COLO668 (cell line): ENCODE results near the gene PHAF1.

Source experiments
- DNase-seq: peaks from one replicate; lab custom pipeline; 2025; ENCODE audit not compliant: unreplicated experiment; lab: John Stamatoyannopoulos, UW

PHAF1 gene

GRCh38 chr16:67109407-67110135, at the start of gene PHAF1:
Gene PHAF1, plus strand, starts transcription at chr16:67109941. Its CDS starts 235 bp downstream, at chr16:67110176.
- peak; percentile 95 for DNase-seq

GRCh38 chr16:67063008-67063407, 46.7 kb upstream of the PHAF1 start:
- DNase-seq: no peak

- DNase-seq: no peak
Observed at GRCh38 chr16:67068212-67068753, 41.5 kb upstream of the PHAF1 start.

DNA sequence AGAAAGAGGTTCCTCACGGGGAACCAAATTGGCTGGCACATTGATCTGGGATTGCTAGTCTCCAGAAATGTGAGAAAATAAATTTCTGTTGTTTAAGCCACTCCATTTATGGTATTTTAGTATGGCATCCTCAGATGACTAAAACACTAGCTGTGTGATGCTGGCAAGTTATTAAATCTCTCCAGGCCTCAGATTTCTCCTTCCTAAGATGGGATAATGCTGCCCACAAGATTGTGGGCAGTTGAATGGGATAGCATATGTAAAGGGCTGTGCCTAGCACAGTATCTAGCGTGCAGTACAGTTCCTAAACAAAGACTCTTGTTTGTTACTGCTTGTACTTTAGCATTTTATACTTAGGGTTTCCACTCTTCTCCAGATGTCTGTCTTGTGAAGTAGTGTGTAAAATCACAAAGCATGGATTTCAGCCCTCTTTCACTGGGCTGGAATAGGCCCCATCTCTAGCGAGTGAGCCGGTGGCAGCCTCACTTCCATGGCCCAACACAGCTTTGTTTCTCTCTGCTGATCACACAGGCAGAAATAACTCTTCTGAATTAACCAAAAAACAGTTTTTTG, 38.2 kb upstream of the PHAF1 start:
- no peak for DNase-seq

DNA sequence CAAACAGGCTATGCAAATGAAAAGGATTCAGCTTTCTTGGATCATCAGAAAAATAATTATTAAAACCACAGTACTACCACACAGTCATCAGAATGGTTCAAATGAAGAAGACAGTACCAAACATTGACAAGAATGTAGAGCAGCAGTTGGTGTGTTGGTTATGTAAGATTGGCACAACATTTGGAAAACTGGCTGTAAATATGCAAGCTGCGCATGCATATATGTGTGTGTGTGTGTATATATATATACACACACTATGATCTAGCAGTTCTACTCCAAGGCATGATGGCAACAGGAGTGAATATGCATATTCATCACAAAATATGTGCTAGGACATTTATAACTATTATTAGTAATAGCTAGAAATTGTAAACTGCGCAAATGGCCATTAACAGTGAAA, 34.4 kb upstream of the PHAF1 start:
- no peak for DNase-seq

GRCh38 chr16:67077871-67078270, 31.9 kb upstream of the PHAF1 start:
- DNase-seq: peak; percentile 23

DNA sequence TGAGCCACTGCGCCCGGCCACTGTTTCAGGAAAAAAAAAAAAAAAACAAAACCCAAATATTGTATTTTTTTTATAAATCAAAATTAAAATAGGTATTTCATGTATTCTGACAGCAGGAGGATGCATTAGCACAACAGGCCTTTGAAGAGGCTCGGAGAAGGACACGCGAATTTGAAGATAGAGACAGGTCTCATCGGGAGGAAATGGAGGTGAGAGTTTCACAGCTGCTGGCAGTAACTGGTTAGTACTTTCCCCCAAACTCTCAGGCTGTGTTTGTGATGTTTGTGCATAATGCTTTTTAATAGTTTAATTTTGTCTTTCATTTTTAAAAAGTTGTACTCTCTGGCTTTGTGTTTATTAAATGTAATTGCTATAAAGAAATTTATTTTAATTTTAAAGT, 27.6 kb upstream of the PHAF1 start:
- DNase-seq: no peak

- DNase-seq: no peak
Observed at GRCh38 chr16:67082891-67083290, 26.9 kb upstream of the PHAF1 start.

- DNase-seq: no peak
Observed at GRCh38 chr16:67084345-67085028, 25.3 kb upstream of the PHAF1 start.

GRCh38 chr16:67086822-67087221, 22.9 kb upstream of the PHAF1 start:
- no peak for DNase-seq

- no peak for DNase-seq
Observed at GRCh38 chr16:67087291-67087690, 22.4 kb upstream of the PHAF1 start.

DNA sequence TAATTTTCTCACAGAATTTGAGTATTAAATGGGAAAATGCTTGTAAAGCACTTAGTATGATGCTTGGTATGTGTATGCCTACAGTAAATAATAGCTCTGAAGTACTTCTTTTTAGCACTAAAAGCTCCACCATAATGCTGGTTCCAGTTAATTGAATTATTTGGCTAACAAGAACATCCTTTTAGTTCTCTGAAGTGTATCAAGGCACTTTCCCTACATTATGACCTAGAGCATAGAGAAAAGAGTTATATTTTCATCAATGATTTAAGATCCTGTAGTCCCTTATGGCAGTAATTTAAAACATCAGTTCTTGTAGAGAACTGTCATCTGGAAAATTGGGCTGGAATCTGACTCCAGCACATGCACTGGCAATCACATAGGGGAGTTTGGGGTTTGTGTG, 21.9 kb upstream of the PHAF1 start:
- no peak for DNase-seq

DNA sequence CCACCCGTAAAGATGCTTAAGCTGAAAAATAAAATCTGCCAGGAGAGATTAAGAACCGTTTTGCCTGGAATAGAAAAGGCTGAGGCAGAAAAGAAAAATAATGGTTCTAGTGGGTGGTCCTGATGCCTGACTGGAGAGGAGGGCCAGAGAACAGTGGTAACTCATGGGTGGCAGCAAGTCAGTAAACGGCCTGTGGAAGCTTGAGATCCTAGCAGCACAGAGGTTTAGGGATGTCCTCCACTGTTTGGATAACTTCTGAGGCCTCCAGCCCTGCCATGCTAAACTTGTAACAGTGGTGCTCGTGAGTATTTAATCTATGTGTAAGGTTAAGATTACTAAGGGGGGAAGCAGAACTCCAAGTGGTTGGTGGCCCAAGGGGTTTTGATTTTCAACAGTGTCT, 21.2 kb upstream of the PHAF1 start:
- DNase-seq: no peak

- no peak for DNase-seq
Observed at GRCh38 chr16:67089101-67089500, 20.6 kb upstream of the PHAF1 start.

- no peak for DNase-seq
Observed at GRCh38 chr16:67091906-67092566, 17.7 kb upstream of the PHAF1 start.

DNA sequence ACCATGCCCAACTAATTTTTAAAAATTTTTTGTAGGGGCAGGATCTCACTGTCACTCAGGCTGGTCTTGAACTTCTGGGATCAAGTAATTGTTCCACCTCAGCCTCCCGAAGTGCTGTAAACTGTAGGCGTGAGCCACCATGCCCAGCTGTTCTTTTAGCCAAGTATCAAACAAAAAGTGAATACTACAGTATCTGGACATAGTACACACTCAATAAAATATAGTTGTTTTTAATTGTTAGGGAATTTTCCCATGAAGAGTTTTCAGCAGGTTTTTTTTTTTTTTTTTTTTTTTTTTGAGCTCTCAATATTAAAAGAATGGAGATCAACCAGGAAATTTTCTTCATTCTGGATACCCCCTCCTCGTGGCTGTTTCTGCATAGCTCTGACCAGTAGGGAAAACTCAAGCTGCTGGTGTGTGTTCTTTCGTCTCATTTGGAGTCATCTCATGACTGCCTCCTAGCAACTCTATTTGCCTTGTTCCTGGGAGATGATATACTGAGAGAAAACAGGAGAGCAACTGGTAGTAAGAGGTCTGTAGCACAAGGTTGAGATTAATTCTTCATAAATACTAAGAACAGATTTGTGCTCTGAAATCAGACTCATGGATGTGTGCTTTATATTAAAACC, 16.5 kb upstream of the PHAF1 start:
- DNase-seq: no peak

DNA sequence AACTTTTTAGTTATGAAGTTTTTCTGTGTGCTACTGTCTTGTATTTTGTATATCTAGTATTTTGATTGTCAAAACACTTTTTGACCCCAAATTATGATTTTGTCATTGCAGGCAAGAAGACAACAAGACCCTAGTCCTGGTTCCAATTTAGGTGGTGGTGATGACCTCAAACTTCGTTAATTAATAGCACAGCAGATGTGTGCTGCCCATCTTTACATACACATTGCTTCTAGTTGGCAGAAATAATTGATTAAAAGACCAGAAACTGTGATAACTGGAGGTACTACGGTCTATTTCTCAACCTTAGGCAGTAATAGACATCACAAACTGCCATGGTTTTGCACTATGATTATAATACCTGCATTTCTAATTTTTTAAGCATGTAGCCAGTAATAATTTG, 11.1 kb upstream of the PHAF1 start:
- DNase-seq: no peak

DNA sequence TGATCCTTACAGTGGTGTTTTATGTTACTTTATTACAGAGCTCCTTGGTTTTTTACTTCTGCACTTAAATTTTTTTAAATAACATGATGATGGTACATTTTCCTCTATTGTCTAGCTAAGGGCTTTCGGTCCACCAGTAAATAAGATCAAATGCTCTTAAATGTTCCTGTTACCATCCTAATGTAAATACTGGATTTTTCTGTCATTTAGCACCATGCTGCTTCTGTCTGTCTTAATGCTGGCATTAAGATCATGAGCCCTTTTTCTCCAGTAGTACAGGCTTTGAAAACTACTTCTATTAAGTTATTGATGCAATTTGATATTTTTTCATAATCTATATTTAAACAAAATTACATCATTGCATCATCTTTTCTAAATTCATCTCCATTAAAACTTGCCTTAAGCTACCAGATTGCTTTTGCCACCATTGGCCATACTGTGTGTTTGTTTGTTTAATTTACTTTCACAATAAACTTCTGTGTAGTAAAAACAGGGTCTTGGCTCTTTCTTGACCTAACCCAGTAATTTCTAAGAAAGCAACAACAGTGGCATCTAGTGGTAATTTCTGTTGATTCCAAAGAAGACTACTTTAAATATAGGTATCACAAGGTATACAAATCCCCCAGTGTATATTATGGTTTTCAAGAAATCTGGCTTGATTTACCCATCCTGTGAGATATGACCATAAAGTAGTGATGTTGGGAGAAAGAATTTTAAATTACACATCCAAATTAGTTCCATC, 9.0 kb upstream of the PHAF1 start:
- no peak for DNase-seq

DNA sequence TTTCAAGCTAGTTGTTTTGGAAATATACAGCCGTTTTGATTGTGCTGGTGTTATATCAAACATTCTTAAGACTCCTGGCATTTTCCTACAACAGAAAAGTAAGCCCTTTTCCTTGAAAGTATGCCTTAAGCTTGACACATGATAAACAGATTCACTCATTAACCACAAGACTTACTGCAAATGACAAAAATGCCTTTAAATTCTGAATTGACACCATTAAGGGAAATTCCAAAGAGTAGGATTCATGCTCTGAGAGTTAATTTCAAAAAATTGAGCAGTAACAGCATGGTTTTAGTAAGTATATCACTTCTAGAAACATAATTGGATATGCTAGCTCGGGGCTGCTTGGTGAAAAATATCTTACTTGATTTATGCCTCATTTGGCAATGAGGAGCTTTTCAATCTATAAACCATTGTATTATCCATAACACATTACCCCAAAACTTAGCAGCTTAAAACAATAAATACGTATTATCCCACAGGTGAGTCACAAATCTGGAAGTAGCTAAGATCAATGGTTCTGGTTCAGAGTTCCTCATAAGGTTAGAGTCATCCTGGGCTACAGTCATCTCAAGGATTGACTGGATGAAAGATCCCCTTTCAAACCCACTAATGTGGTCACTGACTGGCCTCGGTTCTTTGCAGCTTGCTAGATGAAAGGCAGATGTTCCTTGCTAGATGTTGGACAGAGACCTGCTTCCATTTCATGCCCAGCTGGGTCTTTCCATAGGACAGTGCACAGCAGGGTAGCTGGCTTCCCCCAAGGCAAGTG, 8.2 kb upstream of the PHAF1 start:
- no peak for DNase-seq

GRCh38 chr16:67104061-67104460, 5.7 kb upstream of the PHAF1 start:
- no peak for DNase-seq
